ENCODE measurements around the gene TPSB2.

DNA sequence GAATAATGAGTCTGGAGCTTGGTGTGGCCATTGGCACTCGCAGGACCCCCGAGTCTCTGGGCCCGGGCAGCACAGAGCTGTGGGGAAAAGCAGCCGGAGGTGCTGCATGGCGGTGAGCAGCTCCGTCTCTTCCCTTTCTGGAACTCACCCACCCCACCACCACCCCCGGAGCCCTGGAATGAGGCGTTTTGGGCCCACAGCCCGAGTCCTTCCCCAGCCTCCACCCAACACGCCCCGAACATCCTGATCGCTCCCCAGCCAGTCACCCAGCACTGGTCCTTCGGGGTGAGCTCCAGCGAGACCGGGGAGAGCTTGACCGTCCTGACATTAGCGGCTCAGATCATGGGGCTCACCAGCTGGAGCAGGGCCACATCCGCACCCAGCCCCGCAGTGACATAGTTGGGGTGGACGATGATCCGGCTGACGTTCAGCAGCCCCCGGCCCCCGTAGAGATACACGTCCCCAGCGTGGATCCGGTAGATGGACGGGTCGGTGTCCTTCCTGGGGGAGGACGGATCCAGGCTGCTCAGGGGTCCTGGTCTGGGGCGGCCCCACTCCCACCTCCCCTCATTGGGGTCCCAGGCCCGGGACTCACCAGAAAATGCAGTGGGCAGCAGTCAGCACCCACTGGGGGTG lies 32.3 kb upstream of the TPSB2 start:
- TF ChIP-seq YY1 (IDR thresholded peaks at IDR 0.05; ENCODE audit: low read depth) (no peak), EP300 (IDR thresholded peaks at IDR 0.05; ENCODE audit: borderline replicate concordance) (no peak), CEBPB (IDR thresholded peaks at IDR 0.05) (no peak), TAF1 (IDR thresholded peaks at IDR 0.05; ENCODE audit: low read depth) (no peak), RAD21 (IDR thresholded peaks at IDR 0.05; ENCODE audit: low read depth) (no peak), CREB1 (IDR thresholded peaks at IDR 0.05; ENCODE audit: low read depth) (no peak), EGR1 (IDR thresholded peaks at IDR 0.05) (no peak)
- TF ChIP-seq, protein P1, sequence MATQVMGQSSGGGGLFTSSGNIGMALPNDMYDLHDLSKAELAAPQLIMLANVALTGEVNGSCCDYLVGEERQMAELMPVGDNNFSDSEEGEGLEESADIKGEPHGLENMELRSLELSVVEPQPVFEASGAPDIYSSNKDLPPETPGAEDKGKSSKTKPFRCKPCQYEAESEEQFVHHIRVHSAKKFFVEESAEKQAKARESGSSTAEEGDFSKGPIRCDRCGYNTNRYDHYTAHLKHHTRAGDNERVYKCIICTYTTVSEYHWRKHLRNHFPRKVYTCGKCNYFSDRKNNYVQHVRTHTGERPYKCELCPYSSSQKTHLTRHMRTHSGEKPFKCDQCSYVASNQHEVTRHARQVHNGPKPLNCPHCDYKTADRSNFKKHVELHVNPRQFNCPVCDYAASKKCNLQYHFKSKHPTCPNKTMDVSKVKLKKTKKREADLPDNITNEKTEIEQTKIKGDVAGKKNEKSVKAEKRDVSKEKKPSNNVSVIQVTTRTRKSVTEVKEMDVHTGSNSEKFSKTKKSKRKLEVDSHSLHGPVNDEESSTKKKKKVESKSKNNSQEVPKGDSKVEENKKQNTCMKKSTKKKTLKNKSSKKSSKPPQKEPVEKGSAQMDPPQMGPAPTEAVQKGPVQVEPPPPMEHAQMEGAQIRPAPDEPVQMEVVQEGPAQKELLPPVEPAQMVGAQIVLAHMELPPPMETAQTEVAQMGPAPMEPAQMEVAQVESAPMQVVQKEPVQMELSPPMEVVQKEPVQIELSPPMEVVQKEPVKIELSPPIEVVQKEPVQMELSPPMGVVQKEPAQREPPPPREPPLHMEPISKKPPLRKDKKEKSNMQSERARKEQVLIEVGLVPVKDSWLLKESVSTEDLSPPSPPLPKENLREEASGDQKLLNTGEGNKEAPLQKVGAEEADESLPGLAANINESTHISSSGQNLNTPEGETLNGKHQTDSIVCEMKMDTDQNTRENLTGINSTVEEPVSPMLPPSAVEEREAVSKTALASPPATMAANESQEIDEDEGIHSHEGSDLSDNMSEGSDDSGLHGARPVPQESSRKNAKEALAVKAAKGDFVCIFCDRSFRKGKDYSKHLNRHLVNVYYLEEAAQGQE (IDR thresholded peaks at IDR 0.05; ENCODE audit: low read depth): no peak

Measured in Ishikawa (cell line).